ENCODE results near the gene ATG9A.
"Not testable (repeated sequence)": the region's sequence is repeated elsewhere in the genome, so short reads cannot be mapped to it uniquely, and the experiment has no call there.

Gene ATG9A, protein sequence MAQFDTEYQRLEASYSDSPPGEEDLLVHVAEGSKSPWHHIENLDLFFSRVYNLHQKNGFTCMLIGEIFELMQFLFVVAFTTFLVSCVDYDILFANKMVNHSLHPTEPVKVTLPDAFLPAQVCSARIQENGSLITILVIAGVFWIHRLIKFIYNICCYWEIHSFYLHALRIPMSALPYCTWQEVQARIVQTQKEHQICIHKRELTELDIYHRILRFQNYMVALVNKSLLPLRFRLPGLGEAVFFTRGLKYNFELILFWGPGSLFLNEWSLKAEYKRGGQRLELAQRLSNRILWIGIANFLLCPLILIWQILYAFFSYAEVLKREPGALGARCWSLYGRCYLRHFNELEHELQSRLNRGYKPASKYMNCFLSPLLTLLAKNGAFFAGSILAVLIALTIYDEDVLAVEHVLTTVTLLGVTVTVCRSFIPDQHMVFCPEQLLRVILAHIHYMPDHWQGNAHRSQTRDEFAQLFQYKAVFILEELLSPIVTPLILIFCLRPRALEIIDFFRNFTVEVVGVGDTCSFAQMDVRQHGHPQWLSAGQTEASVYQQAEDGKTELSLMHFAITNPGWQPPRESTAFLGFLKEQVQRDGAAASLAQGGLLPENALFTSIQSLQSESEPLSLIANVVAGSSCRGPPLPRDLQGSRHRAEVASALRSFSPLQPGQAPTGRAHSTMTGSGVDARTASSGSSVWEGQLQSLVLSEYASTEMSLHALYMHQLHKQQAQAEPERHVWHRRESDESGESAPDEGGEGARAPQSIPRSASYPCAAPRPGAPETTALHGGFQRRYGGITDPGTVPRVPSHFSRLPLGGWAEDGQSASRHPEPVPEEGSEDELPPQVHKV

DNA sequence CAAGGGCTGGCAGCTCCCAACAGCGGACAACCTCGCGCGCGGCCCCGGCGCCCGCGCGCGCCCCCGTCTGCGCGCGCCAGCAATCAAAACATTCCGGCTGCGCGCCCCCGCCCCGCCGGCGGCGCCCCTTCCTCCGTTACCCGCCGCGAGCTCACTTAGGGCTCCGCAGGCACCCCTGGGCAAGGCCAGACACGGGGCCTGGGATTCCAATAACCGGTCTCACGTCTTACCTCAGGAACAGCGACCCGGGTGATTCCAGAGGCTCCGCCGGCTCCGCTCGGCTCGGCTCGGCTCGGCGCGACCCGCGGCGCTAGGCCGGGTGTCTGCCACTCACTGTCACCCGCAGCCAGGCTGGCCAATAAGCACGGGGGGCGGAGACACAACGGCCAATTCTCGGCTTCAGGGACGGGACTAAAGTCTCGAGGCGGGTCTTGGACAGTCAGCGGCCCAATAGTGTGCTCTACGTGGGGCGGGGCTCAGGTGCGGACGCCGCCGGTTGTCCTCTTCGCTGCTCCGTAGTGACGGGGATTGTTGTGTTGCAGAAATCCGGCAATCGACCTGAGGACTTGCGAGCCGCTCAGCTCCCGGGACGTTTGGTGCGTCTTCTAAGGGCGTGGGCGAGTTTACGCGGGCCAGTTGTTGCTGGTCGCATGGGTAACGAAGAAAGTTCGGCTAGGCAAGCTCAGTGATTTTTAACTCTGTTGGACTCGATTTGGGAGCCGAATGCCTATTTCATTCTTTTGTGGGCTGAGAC, at the start of gene ATG9A, which contains the start of gene ANKZF1:
Gene ATG9A (minus strand): TSS at position 332 of the 754 bp plus-strand sequence. CDS start 1,612 bp downstream, outside the sequence.
Gene ANKZF1 (plus strand): TSS at position 502 of the 754 bp plus-strand sequence. CDS start 452 bp downstream, outside the sequence.
- DNase-seq, result peak; percentile 98

DNA sequence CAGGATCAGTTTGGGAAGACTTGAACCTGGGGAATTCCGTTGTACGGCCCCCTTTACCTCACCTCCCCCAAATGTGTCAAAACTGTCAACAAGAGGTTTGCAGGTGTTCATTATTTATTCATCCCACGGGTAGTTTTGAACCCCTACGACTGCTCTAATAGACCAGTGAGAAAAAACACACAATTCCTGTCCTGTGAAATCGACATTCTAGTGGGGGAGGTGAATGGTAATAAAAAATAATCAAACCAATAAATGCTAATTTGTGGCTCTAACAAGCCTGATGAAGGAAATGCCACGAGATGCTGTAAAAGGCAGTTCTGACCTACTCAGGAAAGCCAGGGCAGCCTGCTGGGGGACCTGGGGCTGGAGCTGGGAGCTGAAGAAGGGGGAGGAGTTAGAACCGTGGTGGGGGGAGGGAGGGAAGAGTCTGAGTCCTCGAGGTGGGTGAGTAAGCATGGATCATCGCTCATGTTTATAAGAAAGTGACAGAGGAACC, 49.3 kb upstream of the ATG9A start:
- no peak for DNase-seq

DNA sequence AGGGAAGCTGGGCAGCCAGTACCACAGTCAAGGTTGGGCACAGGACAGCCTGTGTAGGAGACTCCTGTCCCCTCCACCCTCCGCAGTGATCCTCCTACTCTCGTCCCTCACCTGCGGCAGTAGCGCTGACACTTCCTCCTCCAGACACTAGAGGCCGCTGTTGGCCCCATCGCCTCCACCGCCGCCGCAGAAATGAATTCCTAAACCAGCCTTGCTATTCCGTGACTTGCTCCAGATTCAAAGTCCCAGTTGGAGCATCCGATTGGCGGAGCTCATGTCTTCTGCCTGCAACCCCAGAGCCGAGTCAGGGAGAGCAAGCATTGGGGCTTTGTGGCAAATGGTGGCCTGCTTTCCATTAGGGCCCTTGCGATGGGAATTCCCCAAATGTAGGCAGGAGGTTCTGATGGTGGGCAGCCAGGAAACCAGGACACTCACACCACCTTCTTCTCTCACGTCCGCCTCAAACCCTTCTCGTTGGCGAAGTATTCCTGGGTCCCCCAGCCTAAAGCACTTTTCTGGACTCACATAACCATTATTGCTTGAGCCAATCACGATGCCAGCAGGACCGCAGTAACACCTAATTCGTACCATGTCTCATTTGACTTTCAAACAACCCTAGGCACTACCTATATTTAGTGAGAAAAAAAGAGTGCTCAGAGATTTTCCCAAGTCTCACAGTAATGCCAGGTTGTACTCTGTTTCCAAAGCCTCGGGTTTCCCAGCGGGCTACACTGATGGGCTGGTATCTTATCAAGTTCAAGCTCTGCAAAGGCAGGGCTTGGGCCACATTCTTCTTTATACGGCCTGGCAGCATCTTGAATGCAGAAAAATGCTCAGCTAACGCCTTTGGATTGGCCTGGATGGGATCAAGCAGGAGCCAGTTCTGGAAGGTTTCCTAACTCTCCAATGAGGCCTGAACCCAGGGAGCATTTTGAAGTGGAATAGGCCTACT, 48.5 kb upstream of the ATG9A start:
- peak; percentile 49 for DNase-seq

DNA sequence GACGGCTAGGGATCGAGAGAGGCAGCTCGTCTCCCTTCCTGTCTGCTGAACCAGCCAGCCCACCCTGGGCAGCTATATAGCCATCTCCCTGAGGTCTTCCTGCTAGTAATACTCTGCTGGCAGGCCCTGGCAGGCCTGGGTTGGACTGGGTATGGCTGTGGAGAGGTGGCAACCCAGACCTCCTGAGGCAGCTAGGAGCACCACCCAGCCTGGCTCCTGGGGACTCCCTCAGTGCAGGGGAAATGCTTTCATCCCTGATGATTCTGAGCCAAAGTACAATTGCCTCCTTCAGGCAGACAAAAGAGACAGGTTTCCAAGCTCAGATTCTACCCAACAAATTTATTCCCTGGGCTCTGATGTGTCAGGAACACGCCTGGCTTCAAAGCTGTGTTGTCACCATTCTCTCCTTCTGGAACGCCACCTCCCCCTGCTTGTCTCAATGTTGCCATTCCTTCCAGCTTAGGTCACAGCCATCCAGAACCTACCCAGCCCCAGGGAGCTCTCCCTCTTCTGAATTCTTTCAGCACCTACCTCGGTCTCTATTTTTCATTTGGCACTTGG, 45.0 kb upstream of the ATG9A start:
- DNase-seq, result no peak

DNA sequence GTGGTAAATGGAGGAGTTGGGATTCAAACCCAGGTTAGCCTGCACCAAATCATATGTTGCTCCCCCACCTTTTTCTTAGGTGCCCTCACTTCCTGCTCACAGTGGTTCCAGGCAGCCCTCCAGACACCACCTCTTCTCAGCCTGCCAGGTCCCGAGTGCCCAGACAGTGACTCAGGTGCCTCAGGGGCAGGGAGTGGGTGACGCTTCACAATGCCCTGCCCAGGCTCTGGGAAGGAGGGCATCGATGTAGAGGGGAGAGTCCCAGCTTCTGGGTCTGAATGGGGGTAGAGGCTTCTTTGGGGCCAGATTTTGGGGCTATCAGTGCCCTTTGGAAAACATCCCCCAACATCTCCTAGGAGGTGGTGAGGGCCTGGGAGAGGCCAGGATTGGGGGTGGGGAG, 44.5 kb upstream of the ATG9A start:
- DNase-seq, result no peak

DNA sequence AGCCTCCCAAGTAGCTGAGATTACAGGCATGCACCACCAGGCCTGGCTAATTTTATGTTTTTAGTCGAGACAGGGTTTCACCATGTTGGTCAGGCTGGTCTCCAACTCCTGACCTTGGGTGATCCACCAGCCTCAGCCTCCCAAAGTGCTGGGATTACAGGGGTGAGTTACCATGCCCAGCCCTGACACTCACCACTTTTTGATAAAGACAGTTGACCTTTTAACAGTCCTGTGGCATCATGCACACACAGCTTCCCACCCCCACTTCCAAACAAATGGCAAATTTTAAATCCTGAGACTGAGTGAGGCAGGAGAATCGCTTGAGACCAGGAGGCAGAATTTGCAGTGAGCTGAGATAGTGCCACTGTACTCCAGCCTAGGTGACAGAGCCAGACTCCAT, 43.6 kb upstream of the ATG9A start:
- DNase-seq, result no peak

DNA sequence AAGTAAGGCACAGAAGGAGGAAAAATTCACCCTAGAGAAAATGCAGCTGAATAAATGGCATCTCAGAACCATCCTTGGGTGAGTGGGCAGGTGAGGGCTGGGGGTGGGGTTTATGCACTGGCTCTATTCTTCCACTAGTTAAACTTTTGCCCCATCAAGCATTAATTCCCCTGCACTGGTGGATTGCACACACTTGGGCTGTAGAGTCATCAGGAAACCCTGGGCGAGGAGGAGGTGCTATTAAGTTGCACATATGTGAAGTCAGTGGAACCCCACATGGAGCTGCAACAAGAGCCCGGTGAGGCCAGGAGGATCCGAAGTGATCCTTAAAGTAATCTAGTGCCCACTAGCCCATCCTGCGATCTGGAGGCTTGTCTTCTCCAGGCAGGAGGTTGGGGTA, 42.9 kb upstream of the ATG9A start:
- DNase-seq, result no peak

DNA sequence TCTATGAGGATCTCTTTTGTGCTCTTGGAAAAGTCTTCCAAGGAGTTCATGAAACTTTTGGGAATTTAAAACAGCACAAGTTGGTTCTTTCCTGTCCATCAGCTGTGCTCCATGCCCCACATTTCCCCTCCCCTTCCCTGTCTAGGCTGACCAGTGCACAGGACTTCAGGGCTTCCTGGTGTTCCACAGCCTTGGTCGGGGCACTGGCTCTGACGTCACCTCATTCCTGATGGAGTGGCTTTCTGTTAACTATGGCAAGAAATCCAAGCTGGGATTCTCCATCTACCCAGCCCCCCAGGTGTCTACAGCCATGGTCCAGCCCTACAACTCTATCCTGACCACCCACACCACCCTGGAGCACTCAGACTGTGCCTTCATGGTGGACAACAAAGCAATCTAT, 41.6 kb upstream of the ATG9A start:
- DNase-seq, result no peak

DNA sequence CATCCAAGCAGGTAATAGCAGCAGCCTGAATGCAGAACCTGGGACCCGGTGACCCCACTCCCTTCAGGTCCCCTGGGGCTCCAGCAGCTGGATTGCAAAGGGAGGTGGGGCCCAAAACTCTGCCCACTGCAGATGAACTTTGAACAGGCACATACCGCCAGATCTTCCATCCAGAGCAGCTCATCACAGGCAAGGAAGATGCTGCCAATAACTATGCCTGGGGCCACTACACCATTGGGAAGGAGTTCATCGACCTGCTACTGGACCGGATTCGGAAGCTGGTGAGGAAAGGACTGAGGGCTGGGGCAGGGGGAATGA, 40.6 kb upstream of the ATG9A start:
- DNase-seq, result no peak

DNA sequence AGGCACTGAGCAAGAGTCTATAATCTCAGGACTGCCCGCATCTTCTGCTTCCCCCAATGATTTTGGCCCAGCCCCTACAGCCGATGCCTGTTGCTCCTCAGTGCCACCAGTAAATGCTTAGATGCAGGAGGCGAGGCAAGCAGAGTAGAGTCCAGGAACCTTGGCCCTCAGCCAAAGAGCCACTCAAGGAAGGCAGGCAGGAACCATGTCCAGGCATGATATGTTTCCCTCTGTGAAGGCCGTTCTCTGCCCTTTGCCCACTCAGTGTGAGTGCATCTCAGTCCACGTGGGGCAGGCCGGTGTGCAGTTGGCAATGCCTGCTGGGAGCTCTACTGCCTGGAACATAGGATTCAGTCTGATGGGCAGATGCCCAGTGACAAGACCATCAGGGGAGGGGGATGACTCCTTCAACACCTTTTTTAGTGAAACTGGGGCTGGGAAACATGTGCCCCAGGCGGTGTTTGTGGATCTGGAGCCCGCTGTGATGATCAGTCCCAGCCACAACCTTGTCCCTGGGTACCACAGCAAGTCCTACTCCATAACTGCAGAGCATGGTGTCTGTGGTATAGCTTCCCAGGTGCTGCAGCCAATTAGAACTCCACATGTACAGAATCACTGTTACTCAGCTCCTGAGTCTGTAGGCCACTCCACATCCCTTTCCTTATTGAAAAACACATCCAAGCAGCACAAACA, 40.1 kb upstream of the ATG9A start:
- DNase-seq, result no peak

DNA sequence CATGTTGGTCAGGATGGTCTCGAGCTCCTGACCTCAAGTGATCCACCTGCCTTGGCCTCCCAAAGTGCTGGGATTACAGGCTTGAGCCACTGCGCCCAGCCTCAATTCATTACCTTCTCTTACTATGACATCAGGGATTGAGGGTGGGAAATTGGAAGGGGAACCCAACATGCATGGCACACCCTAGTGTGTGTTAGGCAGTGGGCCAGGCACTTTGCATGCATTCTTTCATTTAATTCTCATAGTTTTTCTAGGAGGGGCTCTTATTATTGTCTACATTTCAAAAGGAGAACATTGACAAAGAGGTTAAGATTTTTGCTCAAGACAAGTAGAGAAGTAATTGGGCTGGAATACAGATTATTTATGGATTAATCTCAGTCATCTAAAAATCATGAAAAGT, 38.9 kb upstream of the ATG9A start:
- DNase-seq, result no peak

DNA sequence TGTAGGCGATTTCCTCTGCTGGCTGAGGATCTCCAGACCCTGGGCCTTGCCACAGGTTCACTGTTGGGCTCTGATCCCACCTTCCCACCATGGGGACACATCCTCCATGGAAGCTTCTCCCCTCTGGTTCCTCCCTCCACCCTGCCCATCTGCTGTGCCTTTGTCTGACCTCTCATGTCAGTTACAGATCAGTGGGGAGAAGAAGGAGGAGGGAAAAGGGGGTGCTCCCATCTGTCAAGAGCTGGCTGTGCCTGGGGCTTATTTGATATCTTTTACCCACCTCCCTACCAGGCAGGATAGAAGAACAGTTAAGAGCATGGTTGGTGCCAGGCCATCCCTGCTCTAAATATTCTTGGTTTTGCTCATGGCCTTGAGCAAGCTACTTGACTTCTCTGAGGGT, 37.5 kb upstream of the ATG9A start:
- DNase-seq, result no peak

DNA sequence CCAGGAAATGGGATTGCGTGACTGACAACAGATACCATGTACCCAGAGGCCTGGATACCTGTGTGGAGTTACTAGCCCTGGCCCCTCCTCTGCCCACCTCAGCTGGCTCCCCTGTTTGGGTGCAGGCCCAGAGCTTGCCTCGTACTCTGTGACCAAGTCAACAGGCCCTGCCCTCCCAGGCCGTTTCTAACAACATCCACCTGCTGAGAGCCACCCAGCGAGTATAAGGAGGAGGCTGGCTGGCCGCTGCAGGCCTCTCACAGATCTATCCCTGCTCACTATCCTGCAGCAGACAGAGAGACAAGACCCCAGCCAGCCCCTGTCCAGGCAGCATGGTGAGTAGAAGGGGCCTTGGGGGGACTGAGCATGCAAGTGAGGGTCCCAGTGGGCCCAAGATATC, 36.8 kb upstream of the ATG9A start:
- DNase-seq, result no peak

DNA sequence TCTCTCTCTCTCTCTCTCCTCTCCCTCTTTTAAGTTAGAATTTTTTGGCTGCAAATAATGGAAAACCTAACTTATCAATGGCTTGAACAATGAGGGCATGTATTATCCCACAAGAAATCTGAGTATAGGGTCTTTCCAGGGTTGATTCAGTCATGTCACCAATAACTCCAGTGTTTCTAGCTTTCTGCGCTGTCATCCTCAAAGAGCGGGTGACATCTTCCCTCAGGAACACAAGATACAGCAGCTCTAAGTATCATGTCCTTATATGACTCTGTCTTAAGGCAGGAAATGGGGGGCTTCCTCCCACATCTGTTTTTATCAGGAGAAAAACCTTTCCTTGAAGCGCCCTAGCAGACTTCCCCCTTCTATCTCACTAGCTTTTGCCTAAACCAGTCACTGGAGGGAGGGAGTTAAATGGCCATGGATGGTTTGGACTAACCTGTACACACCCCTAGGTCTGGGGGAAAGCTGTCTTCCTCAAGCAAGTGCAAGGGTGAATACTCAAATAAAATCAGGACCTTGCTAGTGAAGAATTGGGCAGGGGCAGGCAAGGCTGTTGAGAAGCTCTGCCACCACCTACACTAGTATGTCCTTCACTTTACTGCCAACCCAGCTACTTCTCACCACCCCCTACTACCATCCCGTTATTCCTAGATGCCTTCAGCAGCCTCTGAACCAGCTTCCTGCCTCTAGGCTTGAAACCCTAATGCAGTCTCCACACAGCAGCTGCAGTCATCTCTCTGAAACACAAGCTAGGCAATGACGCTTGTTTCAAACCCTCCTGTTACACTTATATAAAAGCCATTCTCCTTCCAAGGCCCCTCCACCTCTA, 31.8 kb upstream of the ATG9A start:
- DNase-seq, result no peak

DNA sequence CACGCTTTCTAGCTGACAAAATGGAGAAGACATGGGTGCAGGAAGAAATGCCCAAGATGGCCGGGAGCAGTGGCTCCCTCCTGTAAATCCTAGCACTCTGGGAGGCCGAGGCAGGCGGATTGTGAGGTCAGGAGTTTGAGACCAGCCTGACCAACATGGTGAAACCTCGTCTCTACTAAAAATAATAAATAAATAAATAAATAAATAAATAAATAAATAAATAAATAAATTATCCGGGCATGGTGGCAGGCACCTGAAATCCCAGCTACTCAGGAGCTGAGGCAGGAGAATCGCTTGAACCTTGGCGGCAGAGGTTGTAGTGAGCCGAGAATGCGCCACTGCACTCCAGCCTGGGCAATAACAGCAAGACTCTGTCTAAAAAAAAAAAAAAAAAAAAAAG, 29.5 kb upstream of the ATG9A start:
- not testable (repeated sequence) for DNase-seq

DNA sequence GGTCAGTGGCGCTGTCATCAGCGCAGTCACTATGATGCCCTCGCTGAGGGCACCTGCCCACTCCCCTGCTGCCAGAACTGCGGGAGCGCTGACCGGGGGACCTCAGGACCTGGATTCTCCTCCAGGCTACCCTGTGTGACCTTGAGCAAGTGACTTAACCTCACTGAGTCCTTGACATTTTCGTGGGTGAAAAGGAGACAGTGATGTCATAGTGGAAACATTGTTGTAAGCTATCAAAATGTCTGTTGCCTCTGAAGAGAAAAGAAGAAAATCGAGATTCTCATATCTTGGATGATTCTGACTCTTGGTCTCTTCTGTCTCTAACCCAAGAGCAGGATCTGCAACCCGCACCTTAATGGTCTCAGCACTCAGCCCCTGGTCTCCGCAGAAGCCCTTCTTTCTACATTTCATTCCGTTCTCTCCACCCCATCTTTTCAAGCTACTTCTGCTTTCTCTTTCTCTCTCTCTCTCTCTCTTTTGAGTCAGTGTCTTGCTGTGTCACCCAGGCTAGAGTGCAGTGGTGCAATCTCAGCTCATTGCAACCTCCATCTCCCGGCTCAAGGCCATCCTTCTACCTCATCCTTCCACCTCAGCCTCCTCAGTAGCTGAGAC, 25.3 kb upstream of the ATG9A start:
- DNase-seq, result no peak

DNA sequence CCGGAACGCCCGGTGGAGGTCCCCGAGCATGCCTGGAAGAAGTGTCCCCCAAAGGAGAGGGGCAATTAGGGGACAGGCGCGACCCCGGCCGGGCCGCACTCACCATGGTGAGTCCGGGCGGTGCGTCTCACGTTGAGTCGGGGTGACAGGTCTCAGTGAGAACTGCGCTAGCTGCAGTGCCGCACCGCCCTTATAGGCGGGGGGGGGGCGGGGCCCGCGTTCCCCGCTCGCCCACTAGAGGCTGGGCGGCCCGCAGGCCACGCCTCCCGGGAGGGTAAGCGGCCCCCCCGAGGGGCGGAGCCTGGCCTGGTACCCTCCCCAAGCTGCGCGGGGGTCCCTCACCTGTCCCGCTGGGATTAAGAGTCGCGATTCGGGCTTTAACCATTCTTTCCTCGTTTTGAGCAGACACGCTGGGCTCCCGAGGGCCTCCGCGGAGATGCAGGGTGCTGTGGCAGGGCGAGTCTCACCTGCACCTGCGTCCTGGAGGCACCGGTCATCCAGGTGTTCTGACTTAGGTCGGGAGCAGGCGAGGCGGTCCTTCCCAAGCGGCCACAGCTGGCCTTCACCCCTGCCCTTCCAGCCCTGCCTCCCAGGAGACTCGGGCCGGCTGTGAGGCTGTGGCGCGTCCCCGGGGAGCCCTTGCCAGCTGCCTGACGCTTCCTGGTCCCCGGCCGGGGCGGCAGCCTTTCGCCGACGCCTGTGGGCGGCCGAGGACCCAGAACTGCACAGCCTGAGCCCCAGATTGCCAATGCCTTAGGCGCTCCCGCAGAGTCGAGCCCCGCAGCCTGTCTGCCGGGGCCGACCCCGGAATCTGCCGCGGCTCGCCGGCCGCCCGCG, 24.5 kb upstream of the ATG9A start, which contains the start of gene TUBA4A:
Gene TUBA4A (minus strand): TSS at position 166 of the 837 bp plus-strand sequence. CDS start 60 bp downstream, at position 106.
- peak; percentile 78 for DNase-seq

Data from GDM1 (cell line).